NT2/D1 (cell line): Measurements from ENCODE around the gene IRX4.

Source experiments
- DNase-seq: peaks from one replicate; pipeline ENCODE4 v3.0.0-alpha.2; 2011; ENCODE audit warnings: low read depth, low spot score
- H3K27me3 ChIP-seq: 2 replicates; pipeline ENCODE4 v1.6.0; 2011; ENCODE audit warnings: mild to moderate bottlenecking; ENCODE audit not compliant: insufficient read length, insufficient read depth
- H3K36me3 ChIP-seq: 2 replicates; pipeline ENCODE4 v1.6.1; 2011; ENCODE audit warnings: mild to moderate bottlenecking, low read length, mixed read lengths; ENCODE audit not compliant: insufficient read depth, insufficient read length
- H3K4me1 ChIP-seq: 2 replicates; pipeline ENCODE4 v1.5.1; 2011; ENCODE audit not compliant: insufficient read depth, insufficient read length
- H3K4me3 ChIP-seq: 2 replicates; pipeline ENCODE4 v1.5.1; 2011; ENCODE audit warnings: low read depth; ENCODE audit not compliant: insufficient read length
- H3K9ac ChIP-seq: 2 replicates; pipeline ENCODE4 v1.6.0; 2011; ENCODE audit warnings: low read depth; ENCODE audit not compliant: insufficient read length
- H3K9me3 ChIP-seq: 2 replicates; pipeline ENCODE4 v1.5.1; 2011; ENCODE audit warnings: mild to moderate bottlenecking, low read length; ENCODE audit not compliant: insufficient read depth
- SUZ12 ChIP-seq: IDR thresholded peaks from 2 replicates; pipeline ENCODE4 v1.6.1; 2011; ENCODE audit not compliant: insufficient read length, insufficient read depth; ENCODE audit errors: extremely low read depth
- YY1 ChIP-seq: IDR thresholded peaks from 2 replicates; pipeline ENCODE4 v1.6.1; 2011; ENCODE audit not compliant: insufficient read length, insufficient read depth
- ZNF274 ChIP-seq: IDR thresholded peaks from 2 replicates; pipeline ENCODE4 v1.6.1; 2011; ENCODE audit warnings: mild to moderate bottlenecking, low read depth, low read length

Gene IRX4

DNA sequence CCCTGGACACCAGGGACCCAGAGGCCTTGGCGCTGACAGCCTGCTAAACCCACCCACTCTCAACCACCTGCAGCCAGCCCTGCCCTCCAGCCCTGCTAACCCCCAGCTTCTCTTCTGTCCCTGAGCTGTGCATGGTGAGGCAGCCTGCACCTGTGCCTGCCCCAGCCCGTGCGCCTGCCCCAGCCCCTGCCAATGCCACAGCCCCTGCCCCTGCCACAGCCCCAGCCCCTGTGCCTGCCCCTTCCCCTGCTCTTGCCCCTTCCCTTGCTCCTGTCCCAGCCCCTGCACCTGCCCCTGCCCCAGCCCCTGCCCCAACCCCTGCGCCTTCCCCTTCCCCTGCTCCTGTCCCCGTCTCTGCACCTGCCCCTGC, 43.3 kb upstream of the IRX4 start:
- Histone ChIP-seq H3K27me3 (peaks cover 7% of the 10 kb centered on the region), H3K4me3 (no peak overlapping the region), H3K9me3 (no peaks in the 10 kb centered on the region; the same call in 1 of the 2 replicates), H3K36me3 (no peaks in the 10 kb centered on the region), H3K4me1 (peaks cover 7% of the 10 kb centered on the region), H3K9ac (no peak overlapping the region)
- TF ChIP-seq YY1 (no peak), ZNF274 (no peak), SUZ12 (no peak)
- no peak for DNase-seq

DNA sequence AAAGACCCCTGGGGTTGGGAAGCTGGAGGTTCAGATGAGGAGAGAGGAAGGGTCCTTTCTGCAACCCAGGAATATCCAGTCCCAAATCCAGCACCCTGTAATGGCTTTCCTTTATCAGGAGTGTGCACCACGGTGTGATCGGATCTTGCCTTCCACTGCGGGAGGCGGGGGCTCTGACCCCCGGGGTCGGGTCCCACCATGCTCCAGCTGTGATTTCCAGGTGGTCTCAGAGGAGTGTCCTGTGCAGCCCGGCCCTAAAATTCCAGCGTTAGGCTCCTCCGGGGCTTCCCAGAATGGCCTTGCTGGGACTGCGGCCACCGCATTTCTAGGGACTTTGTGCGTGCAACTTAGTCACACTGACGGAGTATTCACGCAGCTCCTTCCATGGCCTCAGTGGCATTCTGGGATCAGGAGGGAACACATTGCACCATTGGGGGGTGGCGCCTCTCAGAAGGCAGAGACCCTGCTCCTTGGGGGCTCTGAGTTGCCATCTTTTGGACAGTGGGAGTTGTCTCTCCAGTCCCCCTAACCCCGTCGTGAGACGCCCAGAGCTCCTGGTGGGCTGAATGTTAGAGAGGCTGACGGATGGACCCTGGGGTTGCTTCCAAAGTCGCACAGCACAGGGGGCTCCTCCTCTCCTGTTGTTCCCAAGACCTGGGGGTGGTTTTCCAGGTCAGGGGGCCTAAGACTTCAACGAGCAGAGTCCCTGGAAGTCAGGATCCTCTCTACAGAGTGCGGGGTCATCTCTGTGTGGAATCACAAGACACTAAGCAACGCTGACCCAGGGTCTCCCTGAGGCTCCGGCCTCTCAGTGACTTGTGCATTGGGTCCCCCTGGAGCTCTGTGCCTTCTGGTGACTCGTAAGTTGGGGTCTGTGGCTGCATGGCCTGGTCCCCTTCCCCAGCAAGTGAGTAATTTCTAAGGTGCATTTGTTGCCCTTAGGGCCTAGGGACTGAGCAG, 42.7 kb upstream of the IRX4 start:
- Histone ChIP-seq H3K9me3 (no peaks in the 10 kb centered on the region; the same call in 1 of the 2 replicates), H3K4me1 (peaks cover 7% of the 10 kb centered on the region), H3K4me3 (no peak overlapping the region), H3K9ac (no peak overlapping the region), H3K27me3 (peaks cover 7% of the 10 kb centered on the region), H3K36me3 (no peaks in the 10 kb centered on the region)
- DNase-seq, result no peak
- no peak for TF ChIP-seq ZNF274
- TF ChIP-seq YY1, result no peak
- TF ChIP-seq SUZ12, result no peak

- TF ChIP-seq YY1 (no peak), ZNF274 (no peak), SUZ12 (no peak)
- Histone ChIP-seq H3K9me3 (no peaks in the 10 kb centered on the region; the same call in 1 of the 2 replicates), H3K9ac (no peak overlapping the region), H3K4me1 (no peaks in the 10 kb centered on the region), H3K27me3 (no peaks in the 10 kb centered on the region), H3K4me3 (no peak overlapping the region), H3K36me3 (no peaks in the 10 kb centered on the region)
- DNase-seq, result no peak
These were observed 41.0 kb upstream of the IRX4 start for GRCh38 chr5:1923766-1924165.

GRCh38 chr5:1923341-1923740, 40.6 kb upstream of the IRX4 start:
- no peak overlapping the region for H3K4me3 ChIP-seq
- no peaks in the 10 kb centered on the region for H3K36me3 ChIP-seq
- no peak for DNase-seq
- no peaks in the 10 kb centered on the region for H3K27me3 ChIP-seq
- no peaks in the 10 kb centered on the region; the same call in 1 of the 2 replicates for H3K9me3 ChIP-seq
- TF ChIP-seq YY1, result no peak
- no peak for TF ChIP-seq SUZ12
- no peak for TF ChIP-seq ZNF274
- no peak overlapping the region for H3K9ac ChIP-seq
- peaks cover 2% of the 10 kb centered on the region for H3K4me1 ChIP-seq

- no peak for TF ChIP-seq YY1
- TF ChIP-seq ZNF274, result no peak
- no peak for TF ChIP-seq SUZ12
- DNase-seq, result no peak
- Histone ChIP-seq H3K4me1 (peaks cover 4% of the 10 kb centered on the region), H3K36me3 (no peaks in the 10 kb centered on the region), H3K27me3 (no peaks in the 10 kb centered on the region), H3K9ac (no peak overlapping the region), H3K4me3 (no peak overlapping the region), H3K9me3 (no peaks in the 10 kb centered on the region; the same call in 1 of the 2 replicates)
These were observed 39.0 kb upstream of the IRX4 start for GRCh38 chr5:1921711-1922110.

DNA sequence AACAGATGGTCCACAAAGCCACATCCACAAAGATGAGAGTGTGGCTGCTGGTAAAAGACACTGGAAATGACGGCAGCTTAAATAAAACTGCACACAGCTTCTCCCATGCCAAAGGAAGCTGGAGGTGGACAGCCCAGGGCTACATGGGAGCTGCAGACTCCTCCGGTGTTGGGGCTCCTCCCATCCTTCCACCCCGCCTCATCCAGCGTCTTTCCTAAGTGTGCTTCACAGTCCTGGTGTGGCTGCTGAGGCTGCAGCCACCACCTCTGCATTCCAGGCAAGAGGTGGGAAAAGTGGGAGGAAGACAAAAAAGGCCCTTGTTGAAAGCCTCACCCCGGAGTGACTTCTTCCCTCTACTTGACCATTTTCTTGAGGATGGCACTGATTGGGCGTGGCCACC, 37.0 kb upstream of the IRX4 start:
- peaks cover 4% of the 10 kb centered on the region for H3K4me1 ChIP-seq
- H3K27me3 ChIP-seq, result no peaks in the 10 kb centered on the region
- no peak for DNase-seq
- no peaks in the 10 kb centered on the region for H3K36me3 ChIP-seq
- H3K9ac ChIP-seq, result no peak overlapping the region
- no peak overlapping the region for H3K4me3 ChIP-seq
- TF ChIP-seq YY1, result no peak
- no peak for TF ChIP-seq SUZ12
- TF ChIP-seq ZNF274, result no peak
- H3K9me3 ChIP-seq, result no peaks in the 10 kb centered on the region; the same call in 1 of the 2 replicates

- H3K27me3 ChIP-seq, result no peaks in the 10 kb centered on the region
These were observed 36.5 kb upstream of the IRX4 start for GRCh38 chr5:1919209-1919566.

More at GRCh38 chr5:1919209-1919566, 36.5 kb upstream of the IRX4 start:
- no peak for TF ChIP-seq ZNF274
- no peak for TF ChIP-seq YY1
- no peak for TF ChIP-seq SUZ12
- no peaks in the 10 kb centered on the region; the same call in 1 of the 2 replicates for H3K9me3 ChIP-seq
- H3K36me3 ChIP-seq, result no peaks in the 10 kb centered on the region
- peaks cover 4% of the 10 kb centered on the region for H3K4me1 ChIP-seq
- H3K4me3 ChIP-seq, result no peak overlapping the region
- H3K9ac ChIP-seq, result no peak overlapping the region
- no peak for DNase-seq
